Endodermal cell (in vitro differentiated cells): Measurements from ENCODE around the gene ANKRD35. TPM values are rescaled to one million over a fixed set of nuclear protein-coding genes. Genes with fewer than 3 reads are reported as not detected.

Experiments used
- DNase-seq: peaks from one replicate; pipeline ENCODE4 v3.0.0-alpha.2; 2017
- H3K27ac ChIP-seq: 2 replicates; pipeline ENCODE4 v1.5.1; 2013; ENCODE audit warnings: mild to moderate bottlenecking, low read depth, low read length, moderate library complexity
- H3K27me3 ChIP-seq: 2 replicates; pipeline ENCODE4 v1.6.1; 2013; ENCODE audit warnings: mild to moderate bottlenecking, low read length, moderate library complexity; ENCODE audit not compliant: insufficient read depth, control insufficient read depth, poor library complexity, severe bottlenecking
- H3K36me3 ChIP-seq: 2 replicates; pipeline ENCODE4 v1.7.0; 2013; ENCODE audit warnings: mild to moderate bottlenecking, low read length, moderate library complexity; ENCODE audit not compliant: control insufficient read depth, insufficient read depth
- H3K4me1 ChIP-seq: one replicate; pipeline ENCODE4 v1.7.0; 2013; ENCODE audit warnings: low read length; ENCODE audit not compliant: control insufficient read depth, insufficient read depth
- H3K4me3 ChIP-seq: 2 replicates; pipeline ENCODE4 v1.5.1; 2013; ENCODE audit warnings: mild to moderate bottlenecking, low read length, moderate library complexity
- H3K9ac ChIP-seq: 2 replicates; pipeline ENCODE4 v1.6.1; 2013; ENCODE audit warnings: mild to moderate bottlenecking, low read length, moderate library complexity; ENCODE audit not compliant: poor library complexity, severe bottlenecking; ENCODE audit errors: extremely low read depth
- H3K9me3 ChIP-seq: 2 replicates; pipeline ENCODE4 v1.6.1; 2013; ENCODE audit warnings: mild to moderate bottlenecking, low read length, moderate library complexity; ENCODE audit not compliant: control insufficient read depth
- H3K27ac Mint-ChIP-seq: 2 replicates; pipeline ENCODE4 v1.8.0; 2020; ENCODE audit warnings: mixed read lengths
- H3K27me3 Mint-ChIP-seq: 2 replicates; pipeline ENCODE4 v1.8.0; 2021; ENCODE audit warnings: mild to moderate bottlenecking, mixed read lengths; ENCODE audit not compliant: insufficient read depth
- H3K36me3 Mint-ChIP-seq: 2 replicates; pipeline ENCODE4 v1.8.0; 2020; ENCODE audit warnings: low read depth, mixed read lengths
- H3K4me1 Mint-ChIP-seq: 2 replicates; pipeline ENCODE4 v1.8.0; 2020; ENCODE audit warnings: mixed read lengths
- H3K4me3 Mint-ChIP-seq: 2 replicates; pipeline ENCODE4 v1.8.0; 2020; ENCODE audit warnings: mild to moderate bottlenecking, moderate library complexity, mixed read lengths
- H3K9me3 Mint-ChIP-seq: 2 replicates; pipeline ENCODE4 v1.8.0; 2020; ENCODE audit warnings: mild to moderate bottlenecking, mixed read lengths
- CTCF ChIP-seq: fragments of 200-600 bp; sonication (generic); conservative IDR thresholded peaks from 2 replicates; pipeline ENCODE4 v1.5.0; 2021; ENCODE audit warnings: antibody characterized with exemption, mild to moderate bottlenecking
- WGBS, 2 experiments: methylation state at CpG; one replicate each; pipeline versions ENCODE4 v1.1.5 to v1.1.7; 2013; ENCODE audit warnings: missing lambda C conversion rate in 2 of 2, mixed read lengths in 1 of 2; ENCODE audit not compliant: insufficient coverage in 1 of 2, insufficient read length in 1 of 2; 5-methylcytosine and 5-hydroxymethylcytosine counted together
- total RNA-seq, 2 donors: library from RNA; stranded (reverse); fragmentation: NEBNext Ultra II Directional in 1 of 2; extraction: Animal tissue kit (Norgen Biotek cat#: 25700) in 1 of 2; gene quantifications; 2 replicates in 1 of 2; 3 replicates in 1 of 2; pipeline ENCODE4 v1.2.1, GENCODE V29; 2021

Gene ANKRD35
- total RNA-seq, 2 donors from 2014 or later = 0.88 to 1.4 TPM

- 87 to 96% methylated on average over 4 of the region's 4 CpGs for WGBS, 2 experiments
- Mint-ChIP-seq H3K9me3 (no peaks in the 10 kb centered on the region), H3K27me3 (peaks cover 24% of the 10 kb centered on the region), H3K4me1 (peaks cover 15% of the 10 kb centered on the region), H3K36me3 (no peaks in the 10 kb centered on the region), H3K4me3 (no peak overlapping the region), H3K27ac (no peak overlapping the region)
- no peaks in the 10 kb centered on the region for H3K4me1 ChIP-seq
- no peak for TF ChIP-seq CTCF
- H3K4me3 ChIP-seq = no peak overlapping the region
- no peaks in the 10 kb centered on the region for H3K9me3 ChIP-seq
- no peak overlapping the region for H3K27ac ChIP-seq
- no peaks in the 10 kb centered on the region for H3K36me3 ChIP-seq
- no peak overlapping the region for H3K9ac ChIP-seq
- no peak for DNase-seq
- H3K27me3 ChIP-seq = peaks cover 20% of the 10 kb centered on the region
Measured at GRCh38 chr1:145868232-145868631, 17.4 kb downstream of the ANKRD35 start.

- Mint-ChIP-seq H3K4me1 (peaks cover 4% of the 10 kb centered on the region), H3K9me3 (no peaks in the 10 kb centered on the region), H3K4me3 (no peak overlapping the region), H3K27me3 (peaks cover 8% of the 10 kb centered on the region), H3K36me3 (no peaks in the 10 kb centered on the region), H3K27ac (no peak overlapping the region)
- Histone ChIP-seq H3K27me3 (no peaks in the 10 kb centered on the region), H3K4me1 (no peaks in the 10 kb centered on the region), H3K9me3 (no peaks in the 10 kb centered on the region), H3K9ac (no peak overlapping the region), H3K27ac (no peak overlapping the region), H3K4me3 (no peak overlapping the region), H3K36me3 (no peaks in the 10 kb centered on the region)
- TF ChIP-seq CTCF = no peak
- WGBS, 2 experiments = 89 to 93% methylated on average over 3 to 4 of the region's 5 CpGs
- DNase-seq = no peak
Measured at GRCh38 chr1:145863282-145864018, 22.2 kb downstream of the ANKRD35 start.

- 0 to 7% methylated on average over 3 to 41 of the region's 41 CpGs for WGBS, 2 experiments
- Mint-ChIP-seq H3K4me1 (peaks cover 6% of the 10 kb centered on the region), H3K27me3 (peaks cover 8% of the 10 kb centered on the region), H3K9me3 (no peaks in the 10 kb centered on the region), H3K27ac (peak overlapping the region; percentile 92), H3K36me3 (peaks cover 21% of the 10 kb centered on the region), H3K4me3 (peak overlapping the region; percentile 94)
- H3K36me3 ChIP-seq = peaks cover 25% of the 10 kb centered on the region
- H3K27ac ChIP-seq = peak overlapping the region; percentile 76
- peak overlapping the region; percentile 52 for H3K9ac ChIP-seq
- no peaks in the 10 kb centered on the region for H3K9me3 ChIP-seq
- H3K27me3 ChIP-seq = no peaks in the 10 kb centered on the region
- H3K4me1 ChIP-seq = peaks cover 5% of the 10 kb centered on the region
- peak; percentile 96 for DNase-seq
- TF ChIP-seq CTCF = peak; percentile 44
- peak overlapping the region; percentile 94 for H3K4me3 ChIP-seq
Measured at GRCh38 chr1:145859491-145860023, 26.1 kb downstream of the ANKRD35 start.
